HG03045 (cell line): Measurements from ENCODE around the gene LMBR1L.
"Not testable (repeated sequence)": the region's sequence is repeated elsewhere in the genome, so short reads cannot be mapped to it uniquely, and the experiment has no call there.

Experiments
- ATAC-seq: cut with Tn5 transposase; IDR thresholded peaks from one replicate; pipeline ENCODE4 v1.9.1; 2021; ENCODE audit warnings: mild to moderate bottlenecking, moderate library complexity; ENCODE audit not compliant: unreplicated experiment

The LMBR1L gene

DNA sequence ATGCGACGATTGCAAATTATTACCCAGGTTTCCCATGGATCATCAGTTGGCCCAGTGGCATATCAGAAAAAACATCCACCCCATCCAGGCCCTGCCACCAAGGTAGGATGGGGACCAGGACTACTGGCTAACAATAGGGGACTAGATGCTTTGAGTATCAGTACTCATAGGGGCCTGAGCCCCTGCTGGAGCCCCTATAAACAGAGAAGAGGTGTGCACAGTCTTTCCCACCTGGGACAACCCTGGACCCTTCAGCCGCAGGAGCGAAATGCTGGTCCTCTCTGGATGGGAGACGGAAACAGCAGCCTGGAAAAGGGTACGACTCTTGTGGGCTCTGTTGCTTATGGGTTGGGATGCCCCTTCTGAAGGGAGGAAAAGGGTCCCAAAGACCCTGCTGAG, 21.7 kb downstream of the LMBR1L start:
- no peak for ATAC-seq

DNA sequence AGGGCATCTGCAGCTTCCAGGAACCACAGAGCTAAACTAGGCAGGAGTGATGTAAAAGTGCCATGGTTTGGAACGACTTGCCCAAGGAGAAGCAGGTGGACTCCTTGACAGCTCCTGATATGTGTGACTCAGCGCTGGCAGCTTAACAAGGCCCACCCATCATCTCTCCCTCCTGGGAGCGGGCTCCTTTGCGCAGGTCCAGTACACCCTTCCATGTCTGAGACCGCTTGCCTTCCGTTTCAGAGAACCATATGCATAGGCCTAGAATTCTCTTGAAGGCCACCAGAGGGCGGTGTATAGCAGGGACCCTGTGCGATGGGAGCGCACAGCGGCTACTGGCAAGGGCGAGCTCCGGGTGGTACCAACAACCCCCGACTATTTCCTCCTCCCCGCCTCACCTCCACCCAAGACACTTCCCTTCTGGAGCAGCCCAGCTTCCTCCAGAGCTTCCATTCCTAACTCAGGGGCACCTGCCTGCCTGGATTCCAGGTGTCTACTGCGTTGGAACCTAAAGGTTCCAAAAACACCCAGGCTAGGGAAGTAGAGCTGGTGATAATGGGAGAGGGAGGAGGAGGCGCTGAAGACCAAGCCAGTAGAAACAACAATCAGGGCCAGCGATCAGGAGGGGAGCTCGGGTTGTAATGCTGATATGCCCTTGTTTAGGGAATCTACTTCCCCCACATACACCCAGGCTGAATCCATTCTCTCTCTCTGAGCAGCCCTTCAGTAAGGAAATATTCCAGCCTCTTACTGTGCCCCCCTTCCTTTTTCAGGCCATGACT, 22.3 kb downstream of the LMBR1L start:
- peak; percentile 87 for ATAC-seq

DNA sequence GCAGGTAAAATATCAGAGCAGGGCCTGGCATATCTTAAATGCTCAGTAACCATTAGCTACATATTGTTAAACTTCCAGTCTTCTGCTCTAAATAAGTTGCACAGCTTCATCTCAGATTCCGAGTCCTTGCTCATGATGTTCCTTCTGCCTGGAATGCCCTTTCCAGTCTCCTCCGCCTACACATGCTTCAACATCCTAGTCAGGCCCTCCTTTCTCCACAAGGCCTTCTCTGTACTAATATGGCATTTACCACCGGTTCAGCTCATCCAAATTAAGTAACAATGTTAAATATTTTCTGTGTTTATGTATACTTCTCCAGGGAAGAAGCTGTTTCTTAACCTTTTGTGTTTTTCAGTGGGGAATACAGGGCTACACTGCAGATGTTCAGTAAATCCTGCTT, 24.5 kb downstream of the LMBR1L start:
- ATAC-seq = no peak

DNA sequence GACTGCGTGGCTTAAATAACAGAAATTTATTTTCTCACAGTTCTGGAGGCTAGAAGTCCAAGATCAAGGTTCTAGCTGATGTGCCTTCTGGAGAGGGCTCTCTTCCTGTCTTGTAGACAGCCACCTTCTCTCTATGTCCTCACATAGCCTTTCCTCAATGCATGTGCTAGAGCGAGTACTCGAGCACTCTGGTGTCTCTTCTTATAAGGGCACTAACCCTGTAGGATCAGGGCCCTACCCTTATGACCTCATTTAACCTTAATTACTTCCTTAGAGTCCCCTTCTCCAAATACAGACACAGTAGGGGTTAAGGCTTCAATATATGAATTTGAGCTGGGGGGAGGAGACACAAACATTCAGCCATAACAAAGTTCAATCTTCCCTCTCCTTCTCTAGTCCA, 26.2 kb downstream of the LMBR1L start:
- ATAC-seq = no peak

DNA sequence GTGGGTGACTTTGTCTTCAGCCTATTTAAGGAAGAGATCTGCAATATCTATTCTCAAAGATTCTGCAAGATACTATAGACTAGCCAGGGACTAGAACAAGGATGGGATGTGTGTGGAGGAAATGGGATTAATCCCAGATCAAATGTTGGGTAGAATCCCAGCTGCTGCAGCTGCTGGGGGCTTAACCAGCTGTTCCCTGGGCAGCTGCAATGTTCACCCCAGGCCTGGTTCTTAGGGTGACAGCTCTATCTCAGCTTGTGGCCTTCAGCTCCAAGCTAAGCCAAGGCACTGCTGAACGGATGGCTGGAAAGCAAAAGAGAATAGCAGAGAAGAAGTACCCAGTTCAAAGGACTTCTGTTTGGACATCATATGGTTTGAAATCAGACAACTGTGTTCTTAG, 30.9 kb downstream of the LMBR1L start:
- ATAC-seq = no peak

DNA sequence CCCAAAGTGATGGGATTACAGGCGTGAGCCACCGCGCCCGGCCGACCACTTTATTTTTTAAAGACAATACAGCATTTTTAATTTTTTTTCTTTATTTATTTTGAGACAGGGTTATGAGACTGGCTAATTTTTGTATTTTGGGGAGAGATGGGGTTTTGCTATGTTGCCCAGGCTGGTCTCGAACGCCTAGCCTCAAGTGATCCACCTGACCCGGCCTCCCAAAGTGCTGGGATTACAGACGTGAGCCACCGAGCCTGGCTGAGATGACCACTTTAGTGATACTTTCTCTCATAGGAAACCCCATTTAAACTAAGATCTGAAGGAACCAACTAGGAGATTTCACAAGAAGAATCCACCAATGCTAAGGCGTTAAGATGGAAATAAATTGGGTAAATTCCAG, 39.7 kb downstream of the LMBR1L start:
- ATAC-seq = no peak

DNA sequence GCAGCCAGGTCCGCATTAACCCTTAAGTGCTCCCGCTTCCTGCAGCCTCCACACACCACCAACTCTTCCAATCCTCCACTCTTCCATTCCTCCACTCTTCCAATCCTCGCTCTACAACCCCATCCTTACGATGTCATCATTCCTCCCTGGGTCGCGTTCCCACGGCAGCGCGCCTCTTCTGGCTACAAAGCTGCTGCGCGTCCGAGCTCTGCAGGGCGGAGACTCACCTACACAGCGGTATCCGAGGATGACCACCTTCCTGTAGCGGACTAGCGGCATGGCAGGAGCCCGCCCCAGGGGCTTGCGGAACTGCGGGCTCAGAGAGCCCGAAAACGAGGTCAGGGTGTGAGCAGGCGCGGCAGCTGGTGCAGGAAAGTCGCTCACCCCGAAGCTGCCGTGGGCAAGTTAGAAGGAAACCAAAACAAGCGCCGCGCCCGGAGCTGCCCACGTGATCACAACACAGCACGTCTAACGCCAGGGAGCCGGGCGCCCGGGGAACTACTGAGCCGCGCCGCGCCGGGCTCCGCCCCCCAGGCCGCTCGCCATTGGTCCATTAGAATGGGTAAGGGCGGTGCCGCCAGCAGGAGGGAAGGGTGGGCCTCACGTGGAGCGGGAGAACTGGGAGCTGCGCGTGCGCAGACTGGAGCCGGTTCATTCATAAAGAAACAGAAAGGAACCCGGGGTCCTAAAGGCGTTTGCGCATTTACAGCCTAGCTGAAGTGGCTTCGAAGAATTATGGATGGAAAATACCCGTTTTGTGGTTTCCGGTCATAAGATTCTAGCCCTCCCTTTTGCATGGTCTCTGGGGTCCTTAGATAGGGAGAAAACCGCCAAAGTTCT, 40.9 kb downstream of the LMBR1L start, which contains the start of gene RHEBL1:
RHEBL1 (minus strand) TSS at position 473 of the 840 bp plus-strand sequence; CDS start at position 279, 194 bp downstream.
- ATAC-seq = peak; percentile 98

DNA sequence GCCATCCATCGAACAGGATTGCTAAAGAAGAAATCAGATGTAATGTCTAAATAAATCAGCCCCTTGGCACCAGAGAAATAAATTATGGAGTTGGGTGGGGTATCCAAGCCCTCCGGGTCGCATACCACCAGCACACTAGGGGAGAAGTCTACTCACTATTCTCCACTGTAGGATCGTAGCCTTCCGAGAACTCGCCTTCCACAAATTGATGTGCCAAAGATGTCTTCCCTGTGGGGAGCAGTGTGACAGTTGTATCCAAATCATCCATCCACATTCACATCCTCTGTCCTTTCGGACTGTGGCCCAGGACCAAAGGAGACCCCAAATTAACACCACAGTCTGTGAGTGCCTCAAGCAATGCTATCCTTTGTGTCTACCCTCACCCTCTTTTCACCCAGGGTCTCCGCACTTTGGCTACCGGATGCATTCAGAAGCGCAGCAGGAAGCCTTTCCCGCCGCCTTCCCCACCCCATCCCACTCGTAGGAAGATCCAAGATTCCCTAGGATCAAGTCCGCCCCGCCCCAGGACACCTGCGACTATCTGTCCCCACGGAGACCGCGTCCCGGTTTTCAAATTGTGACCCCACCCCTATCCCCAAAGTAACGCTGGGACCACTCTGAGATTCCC, 41.7 kb downstream of the LMBR1L start:
- no peak for ATAC-seq

DNA sequence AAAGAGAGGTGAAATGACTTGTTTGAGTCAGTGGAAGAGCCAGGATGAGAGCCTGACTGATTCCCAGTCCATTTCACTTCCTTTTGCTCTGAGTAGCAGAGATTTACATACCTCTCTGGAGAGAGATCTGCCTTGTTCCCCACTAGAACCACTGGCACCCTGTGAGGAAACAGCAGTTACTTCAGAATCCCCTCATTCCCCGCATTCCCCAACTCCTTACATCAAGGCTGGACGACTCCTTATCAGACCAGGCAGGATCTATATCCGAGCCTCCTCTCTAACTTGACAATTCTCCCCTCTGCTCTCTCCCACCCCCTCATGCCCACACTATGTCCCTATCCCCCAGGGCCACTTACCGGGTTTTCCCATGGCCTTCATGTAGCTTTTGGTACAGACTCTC, 44.5 kb downstream of the LMBR1L start:
- no peak for ATAC-seq

DNA sequence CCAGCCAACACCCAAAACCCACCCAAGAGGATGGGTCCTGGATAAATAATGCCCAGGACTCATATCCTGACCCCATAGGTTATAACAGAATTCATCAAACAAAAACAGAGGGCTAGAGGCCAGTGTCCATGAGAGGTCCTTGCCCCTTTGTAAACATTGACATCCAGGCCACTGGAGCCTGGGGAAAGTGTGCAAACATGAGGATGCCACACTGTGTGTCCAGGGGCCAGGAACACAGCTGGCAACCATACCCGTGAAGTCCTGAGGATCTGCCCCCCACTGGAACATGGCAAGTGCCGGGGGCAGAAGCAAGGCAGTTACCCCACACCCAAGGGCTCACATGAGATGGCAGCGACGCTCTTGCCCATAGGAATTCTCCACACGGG, 45.9 kb downstream of the LMBR1L start:
- ATAC-seq = no peak

DNA sequence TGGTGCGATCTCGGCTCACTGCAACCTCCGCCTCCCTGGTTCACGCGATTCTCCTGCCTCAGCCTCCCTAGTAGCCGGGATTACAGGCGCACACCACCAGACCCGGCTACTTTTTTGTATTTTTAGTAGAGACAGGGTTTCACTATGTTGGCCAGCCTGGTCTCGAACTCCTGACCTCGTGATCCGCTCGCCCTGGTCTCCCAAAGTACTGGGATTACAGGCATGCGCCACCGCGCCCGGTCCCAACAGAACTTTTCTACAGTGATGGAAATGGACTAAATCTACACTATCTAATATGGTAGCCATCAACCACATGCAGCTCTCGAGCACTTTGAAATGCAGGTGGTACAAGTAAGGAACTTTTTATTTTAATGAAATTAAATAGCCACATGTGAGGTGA, 48.7 kb downstream of the LMBR1L start:
- not testable (repeated sequence) for ATAC-seq

DNA sequence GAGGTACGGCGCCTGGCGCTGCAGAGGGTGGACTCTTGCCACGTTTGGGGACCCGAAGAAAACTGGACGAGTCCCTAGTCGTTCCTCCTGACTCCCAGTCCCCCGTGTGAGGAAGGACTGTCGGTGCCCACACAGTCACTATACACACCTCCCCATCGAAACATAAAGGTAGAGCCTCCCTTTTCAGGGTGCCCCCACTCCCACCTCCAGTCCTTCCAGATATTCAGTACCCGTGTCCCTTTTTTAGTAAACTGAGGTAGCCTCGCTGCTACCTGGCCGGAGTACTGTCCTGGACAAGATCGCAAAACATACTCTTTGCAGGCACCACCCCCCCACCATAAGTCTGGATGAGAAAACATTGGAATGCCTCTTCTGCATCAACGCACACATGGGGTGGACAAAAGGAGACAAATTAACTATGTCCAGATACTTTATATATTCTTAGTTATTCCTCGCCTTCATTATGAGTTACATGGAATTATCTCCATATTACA, 49.4 kb downstream of the LMBR1L start:
- ATAC-seq = no peak

DNA sequence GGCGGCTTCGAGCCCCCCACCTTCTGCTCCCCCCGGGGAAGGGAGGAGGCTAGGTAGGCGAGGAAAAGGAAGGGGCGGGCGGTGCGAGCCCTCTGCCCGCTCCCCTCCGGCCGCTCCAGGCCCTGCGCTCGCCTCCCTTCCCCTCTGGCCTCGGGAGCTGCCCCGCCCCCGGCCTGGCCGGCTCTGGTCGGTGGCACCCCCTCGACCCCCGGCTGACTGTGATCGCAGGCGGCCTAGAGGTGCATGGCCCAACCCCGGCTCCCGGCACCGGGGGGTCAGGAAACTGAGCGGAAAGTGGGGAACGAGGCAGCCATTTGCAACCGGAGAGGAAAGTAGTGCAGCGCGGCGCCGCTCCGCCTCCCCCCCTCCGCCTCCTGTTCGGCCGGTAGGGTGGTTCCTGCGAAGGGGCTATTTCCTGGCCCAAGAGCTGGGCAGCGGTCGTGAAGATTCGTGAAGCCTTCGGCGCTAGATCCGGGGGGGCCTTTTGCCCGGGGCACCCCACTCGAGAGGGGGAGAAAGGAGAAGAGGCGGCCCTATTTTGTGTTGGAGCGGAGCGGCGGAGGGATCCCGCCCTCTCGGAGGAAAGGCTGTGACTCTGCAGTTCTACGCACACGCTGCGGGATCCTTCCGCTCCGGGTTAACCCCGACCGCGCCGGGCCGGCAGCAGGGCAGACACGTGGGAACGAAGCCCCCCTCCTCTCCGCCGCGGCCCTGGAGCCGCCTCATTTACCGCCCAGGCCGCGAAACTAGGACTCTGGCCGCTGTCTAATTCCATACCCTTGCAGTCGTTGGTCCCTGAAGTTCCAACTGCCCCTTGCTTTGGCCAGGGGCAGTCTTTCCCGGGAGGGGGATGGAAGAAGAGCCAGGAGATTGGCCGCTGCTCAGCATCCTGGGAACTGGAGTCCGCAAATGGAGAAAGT, 50.1 kb downstream of the LMBR1L start, which contains the start of gene KMT2D:
KMT2D (minus strand) TSS at position 558 of the 920 bp plus-strand sequence. CDS start 5,470 bp downstream, outside the sequence.
- peak; percentile 48 for ATAC-seq

DNA sequence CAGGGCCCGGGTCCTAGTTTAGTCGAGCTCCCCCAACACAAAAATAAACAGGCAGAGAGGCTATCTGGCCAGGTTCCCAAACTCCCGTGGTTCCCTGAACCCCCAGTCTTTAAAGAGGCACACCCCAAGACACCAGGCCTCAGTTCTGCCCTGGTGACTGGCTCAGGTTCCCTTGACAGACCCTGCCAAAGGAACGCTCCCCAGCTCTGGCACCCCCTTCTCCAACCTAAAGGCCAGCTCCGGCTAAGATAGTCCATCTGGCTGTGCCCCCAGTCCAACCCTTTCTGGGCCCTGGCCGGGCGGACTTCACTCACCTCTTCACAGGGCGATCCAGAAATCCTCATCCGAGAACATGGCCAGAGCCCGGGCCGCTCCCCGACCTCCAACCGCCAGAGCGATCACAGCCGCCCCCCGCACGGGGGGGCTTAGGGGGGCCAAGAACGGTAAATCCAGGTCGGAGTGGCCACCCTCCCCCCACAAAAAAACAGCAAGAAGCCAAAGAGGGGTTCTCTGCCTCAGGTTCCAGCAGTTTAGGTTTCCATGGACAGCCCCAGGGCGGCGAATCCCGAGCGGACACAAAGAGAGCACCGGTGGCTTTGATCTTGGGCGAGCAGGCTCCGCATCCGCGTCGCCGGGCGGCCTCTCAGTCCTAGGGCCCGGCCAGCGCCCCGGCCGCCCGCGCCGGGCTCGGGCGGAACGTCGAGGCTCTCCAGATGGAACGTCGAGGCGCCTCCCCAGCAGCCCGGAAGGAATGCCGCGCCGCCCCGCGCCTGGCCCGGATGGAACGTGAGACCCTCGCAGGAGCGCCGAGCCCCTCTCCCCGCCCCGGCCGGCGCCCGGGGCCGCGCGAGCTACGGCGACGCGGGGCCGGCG, 51.1 kb downstream of the LMBR1L start:
- peak; percentile 14 for ATAC-seq

DNA sequence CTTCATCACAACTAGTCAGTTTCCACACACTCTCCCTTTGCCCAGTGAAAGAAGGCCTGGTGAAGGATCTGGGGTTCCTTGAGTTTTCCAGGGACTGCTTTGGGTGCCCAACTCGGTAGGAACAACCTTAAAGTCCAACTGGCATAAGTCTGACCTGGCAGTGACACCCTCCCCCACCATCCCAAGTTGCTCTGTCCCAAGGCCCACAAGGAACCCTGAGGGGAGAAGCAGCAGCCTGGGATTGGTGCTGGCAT, 51.7 kb downstream of the LMBR1L start:
- ATAC-seq = no peak

DNA sequence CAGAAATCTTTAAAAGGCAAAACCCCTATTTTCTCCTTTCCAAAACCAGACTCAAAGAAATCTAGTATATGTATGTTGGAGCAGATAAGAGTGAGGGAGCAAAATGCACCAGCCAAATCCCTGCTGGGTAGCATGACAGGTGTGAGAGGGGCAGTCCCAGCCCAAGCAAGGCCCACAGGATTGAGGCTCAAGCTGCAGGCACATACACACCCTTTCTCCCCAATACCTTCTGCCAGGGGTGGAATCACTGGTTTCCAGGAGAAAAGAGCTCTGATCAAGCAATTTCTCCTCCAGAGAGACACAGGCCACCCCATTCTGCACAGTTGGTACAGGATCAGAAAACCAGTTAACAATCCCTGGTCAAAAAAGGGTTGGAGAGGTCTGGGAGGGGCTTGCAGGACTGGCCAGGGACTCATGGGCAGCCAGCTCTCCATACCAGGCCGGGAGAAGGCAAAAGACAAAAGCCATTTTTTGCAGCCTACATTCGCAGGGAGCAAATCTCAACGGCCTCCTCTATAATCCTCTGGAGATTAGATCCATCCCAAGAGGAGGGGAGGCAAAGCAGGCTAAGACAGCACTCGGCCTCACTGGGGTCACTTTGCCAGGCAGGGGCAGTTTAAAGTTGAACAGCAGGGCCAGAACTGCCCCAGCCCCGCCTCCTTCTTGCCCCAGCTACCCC, 52.1 kb downstream of the LMBR1L start:
- no peak for ATAC-seq

DNA sequence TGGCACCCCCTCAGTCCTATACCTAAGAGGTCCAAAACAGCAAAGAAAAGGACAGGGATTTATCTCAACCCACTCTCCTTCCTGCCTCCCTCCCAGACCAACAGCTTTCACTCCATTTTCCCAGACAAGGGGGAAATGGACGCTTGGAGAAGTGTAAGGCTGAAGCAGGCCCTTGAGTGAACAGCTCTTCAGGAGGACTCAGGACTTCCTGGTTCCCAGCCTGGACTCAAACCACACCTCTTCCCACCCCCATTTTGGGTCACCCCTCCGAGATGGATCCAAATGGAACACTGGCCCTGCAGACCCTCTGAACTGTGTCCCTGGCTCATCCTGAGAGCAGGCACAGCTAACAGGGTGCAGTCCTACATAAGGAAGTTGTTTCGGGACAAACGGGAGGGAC, 52.8 kb downstream of the LMBR1L start:
- no peak for ATAC-seq

DNA sequence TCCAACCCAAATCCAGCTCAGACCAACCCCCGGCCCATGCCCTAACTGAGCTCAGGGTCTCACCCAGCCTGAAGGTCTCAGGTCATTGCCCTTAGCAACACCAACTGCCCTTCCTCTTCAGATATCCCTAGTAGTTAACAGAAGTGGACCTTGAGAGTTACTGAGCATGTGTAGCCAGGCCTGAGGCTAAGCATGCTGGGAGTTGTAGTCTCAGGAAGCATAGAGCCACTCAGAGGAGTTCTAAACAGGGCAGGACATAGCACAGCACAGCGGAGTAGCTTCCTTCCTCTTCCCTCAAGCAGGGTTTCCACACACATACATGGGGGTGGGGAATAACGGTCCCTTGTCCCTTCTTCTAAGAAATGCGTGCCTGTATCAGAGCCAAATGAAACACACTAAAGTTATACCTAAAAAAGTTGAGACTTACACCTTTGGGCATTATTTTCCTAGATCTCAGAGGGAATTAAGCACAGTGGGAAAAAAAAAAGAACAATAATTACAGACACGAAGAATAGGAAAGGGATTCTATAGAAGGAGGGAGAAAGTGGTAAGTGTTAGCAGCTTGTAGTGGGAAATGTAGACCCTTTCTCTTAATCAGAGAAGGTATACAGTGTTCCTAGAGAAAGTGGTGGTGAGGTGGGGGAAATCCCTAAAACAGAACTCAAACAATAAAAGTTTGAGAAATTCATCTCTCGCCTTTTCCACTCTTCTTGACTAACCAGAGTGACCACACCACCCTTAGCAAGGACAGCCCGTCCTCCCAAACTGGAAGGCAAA, 54.5 kb downstream of the LMBR1L start:
- ATAC-seq = peak; percentile 51
